ENCODE data around the gene LRP3.
"Not testable (repeated sequence)": the region's sequence is repeated elsewhere in the genome, so short reads cannot be mapped to it uniquely, and the experiment has no call there.

Gene LRP3

GRCh38 chr19:33193865-33194362, at the start of gene LRP3:
Gene LRP3, plus strand, starts transcription at chr19:33194330. Its CDS starts 456 bp downstream, at chr19:33194786.
- DNase-seq, result no peak

GRCh38 chr19:33146209-33146608, 47.9 kb upstream of the LRP3 start:
- DNase-seq, result no peak

- DNase-seq, result no peak
Observed at GRCh38 chr19:33147538-33147937, 46.6 kb upstream of the LRP3 start.

GRCh38 chr19:33150852-33151518, 43.1 kb upstream of the LRP3 start:
- no peak for DNase-seq

GRCh38 chr19:33152176-33152575, 42.0 kb upstream of the LRP3 start:
- no peak for DNase-seq

- DNase-seq, result not testable (repeated sequence)
Observed at GRCh38 chr19:33152625-33153024, 41.5 kb upstream of the LRP3 start.

- not testable (repeated sequence) for DNase-seq
Observed at GRCh38 chr19:33154313-33154712, 39.8 kb upstream of the LRP3 start.

GRCh38 chr19:33156334-33156733, 37.8 kb upstream of the LRP3 start:
- DNase-seq, result no peak

GRCh38 chr19:33157906-33158305, 36.2 kb upstream of the LRP3 start:
- DNase-seq, result no peak

- DNase-seq, result no peak
Observed at GRCh38 chr19:33158365-33158764, 35.8 kb upstream of the LRP3 start.

- DNase-seq, result no peak
Observed at GRCh38 chr19:33159149-33159548, 35.0 kb upstream of the LRP3 start.

GRCh38 chr19:33159893-33160292, 34.2 kb upstream of the LRP3 start:
- DNase-seq, result no peak

- no peak for DNase-seq
Observed at GRCh38 chr19:33161201-33161600, 32.9 kb upstream of the LRP3 start.

GRCh38 chr19:33163481-33163880, 30.6 kb upstream of the LRP3 start:
- DNase-seq, result no peak

GRCh38 chr19:33166037-33166436, 28.1 kb upstream of the LRP3 start:
- DNase-seq, result not testable (repeated sequence)

GRCh38 chr19:33167438-33167837, 26.7 kb upstream of the LRP3 start:
- DNase-seq, result no peak

GRCh38 chr19:33168528-33168927, 25.6 kb upstream of the LRP3 start:
- no peak for DNase-seq

GRCh38 chr19:33171222-33171795, 22.8 kb upstream of the LRP3 start:
- no peak for DNase-seq

GRCh38 chr19:33171916-33172359, 22.2 kb upstream of the LRP3 start:
- DNase-seq, result no peak

- DNase-seq, result no peak
Observed at GRCh38 chr19:33174186-33174585, 19.9 kb upstream of the LRP3 start.

- no peak for DNase-seq
Observed at GRCh38 chr19:33175156-33175782, 18.9 kb upstream of the LRP3 start.

- DNase-seq, result peak in 1 of 2 donors; percentile 57
Observed at GRCh38 chr19:33175886-33176669, 18.1 kb upstream of the LRP3 start.
